HG03521 (cell line): ENCODE measurements around the gene ATP10B.

Experiments used
- ATAC-seq: cut with Tn5 transposase; IDR thresholded peaks from one replicate; pipeline ENCODE4 v1.9.1; 2021; ENCODE audit warnings: mild to moderate bottlenecking, moderate library complexity; ENCODE audit not compliant: unreplicated experiment

The ATP10B gene

DNA sequence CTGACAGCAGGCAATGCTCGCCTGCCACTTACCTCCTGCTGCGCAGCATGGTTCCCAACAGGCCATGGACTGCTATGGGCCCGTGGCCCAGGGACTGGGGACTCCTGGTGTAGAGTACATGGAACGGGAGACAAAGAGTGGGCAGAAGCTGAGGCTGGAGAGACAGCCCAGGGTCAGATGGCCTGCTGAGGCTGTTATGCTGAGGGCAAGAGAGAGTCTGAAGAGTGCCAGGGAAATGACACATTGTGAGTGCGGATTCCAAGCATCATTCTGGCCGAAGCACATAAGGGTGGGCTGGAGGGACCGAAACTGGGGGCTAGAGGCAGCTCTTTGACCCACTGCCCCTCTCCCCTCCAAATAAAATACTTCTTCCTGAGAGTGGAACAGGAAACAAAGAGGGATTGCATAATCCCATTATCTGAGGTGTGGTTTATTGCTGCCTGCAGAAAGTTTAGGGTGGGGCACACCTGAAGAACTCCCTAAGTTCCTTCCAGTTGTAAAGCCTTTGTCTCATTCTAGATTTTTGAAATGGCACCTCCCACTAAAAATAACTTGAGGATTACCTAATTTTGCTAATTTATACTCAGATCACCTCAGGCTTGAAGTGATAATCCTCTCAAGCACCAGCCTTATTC lies 158.1 kb downstream of the ATP10B start:
- ATAC-seq: no peak

DNA sequence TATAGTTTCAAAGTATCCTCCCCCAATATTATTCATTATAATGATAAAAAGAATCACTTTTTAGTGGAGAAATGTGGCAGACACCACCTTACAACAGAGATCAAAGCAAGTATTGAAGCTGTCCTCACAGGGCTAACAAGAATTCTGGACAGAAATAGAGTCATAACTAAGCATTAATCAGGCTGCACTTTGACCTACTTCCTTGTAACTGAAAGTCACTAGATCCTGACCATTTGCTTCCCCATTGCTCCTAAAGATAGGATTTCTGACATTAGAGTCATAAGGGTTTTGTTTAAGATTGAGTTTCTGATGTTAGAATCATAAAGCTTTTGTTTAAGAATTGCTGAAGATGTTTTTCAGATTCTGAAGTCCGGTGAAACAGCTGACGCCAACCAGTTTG lies 159.7 kb downstream of the ATP10B start:
- ATAC-seq: no peak

DNA sequence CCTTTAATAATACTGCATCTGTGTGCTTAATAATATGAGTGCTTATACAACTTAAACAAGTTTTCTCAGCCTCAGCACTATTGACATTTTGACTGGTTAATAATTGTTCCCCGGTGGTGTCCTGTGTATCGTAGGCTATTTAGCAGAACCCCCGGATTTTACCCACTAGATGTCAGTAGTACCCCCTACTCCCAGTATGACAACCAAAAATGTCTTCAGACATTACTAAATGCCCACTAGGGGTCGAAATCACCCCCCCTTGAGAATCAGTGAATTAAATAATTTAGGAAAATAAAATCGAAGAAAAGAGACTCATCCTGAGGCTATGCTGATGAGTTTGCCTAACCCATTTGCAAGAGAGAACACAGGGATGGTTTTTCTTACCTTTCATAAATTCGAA lies 166.3 kb downstream of the ATP10B start:
- peak; percentile 69 for ATAC-seq

DNA sequence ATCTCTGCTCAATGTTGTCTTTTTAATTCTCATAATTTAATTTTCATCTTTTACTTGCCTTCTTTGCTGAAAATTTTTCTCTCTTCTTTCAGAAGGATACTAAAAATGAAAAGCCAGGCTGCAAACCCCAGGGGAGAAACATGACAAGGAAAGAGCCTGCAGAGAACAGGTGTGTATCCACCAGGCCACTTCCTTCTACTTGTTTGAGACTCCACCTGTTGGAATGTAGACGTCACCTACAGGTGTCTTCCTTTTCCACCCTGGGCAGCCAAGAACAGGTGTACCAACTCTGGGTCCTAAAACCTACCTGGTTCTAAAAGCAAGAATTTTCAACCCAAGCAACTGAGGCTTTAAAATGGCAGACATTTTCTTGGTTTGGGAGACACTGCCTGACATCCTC lies 166.8 kb downstream of the ATP10B start:
- no peak for ATAC-seq

DNA sequence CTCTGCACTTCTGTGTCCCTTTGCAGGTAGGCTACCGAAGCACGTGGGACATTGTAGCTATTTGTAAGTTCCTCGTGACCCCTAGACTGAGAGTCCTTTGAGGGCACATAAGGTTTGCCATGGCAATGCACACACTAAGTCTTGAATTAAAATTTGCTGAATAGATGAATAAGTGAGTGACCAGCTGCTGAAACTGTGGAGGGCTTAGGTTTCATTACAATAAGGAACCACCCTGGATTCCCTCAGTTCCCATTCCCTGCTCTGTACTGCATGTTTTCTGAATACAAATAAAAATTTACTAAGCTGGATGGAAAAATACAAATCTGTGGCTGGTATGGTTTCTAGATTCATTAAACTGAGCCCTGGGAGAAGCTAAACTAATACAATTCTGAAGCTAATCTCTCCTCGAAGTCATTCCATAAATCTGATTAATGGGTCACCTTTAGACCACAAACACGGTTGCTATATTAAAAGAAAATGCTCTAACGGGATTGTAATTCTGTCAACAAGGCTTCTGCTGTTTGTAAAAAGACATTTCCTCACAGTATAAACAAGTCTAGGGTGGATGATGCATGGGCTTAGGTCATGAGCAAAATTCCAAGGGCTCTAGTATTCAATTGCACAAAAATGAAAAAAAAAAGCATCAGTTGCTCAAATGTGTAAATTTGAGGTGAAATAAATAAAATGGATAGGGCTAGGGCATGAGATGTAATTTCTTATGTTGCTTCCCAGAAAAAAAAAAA lies 172.3 kb downstream of the ATP10B start:
- no peak for ATAC-seq

DNA sequence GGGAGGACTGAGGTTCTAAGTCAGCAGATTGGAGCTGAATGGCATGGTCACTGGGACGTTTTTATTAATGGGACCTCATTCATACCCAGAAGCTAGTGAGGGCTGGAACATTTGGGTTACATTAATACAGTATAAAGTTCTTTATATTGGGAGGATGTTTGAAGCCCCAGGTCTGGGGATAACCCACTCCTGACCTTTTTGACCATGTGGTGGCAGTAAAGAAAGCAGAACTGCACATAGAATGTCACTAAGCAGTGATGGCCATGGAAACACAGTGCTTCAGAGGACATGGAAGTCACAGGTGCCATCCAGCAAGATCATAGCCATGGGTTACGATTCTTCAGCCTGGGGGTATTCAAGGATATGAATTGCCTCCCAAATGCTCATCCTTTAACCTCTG lies 176.0 kb downstream of the ATP10B start:
- no peak for ATAC-seq

DNA sequence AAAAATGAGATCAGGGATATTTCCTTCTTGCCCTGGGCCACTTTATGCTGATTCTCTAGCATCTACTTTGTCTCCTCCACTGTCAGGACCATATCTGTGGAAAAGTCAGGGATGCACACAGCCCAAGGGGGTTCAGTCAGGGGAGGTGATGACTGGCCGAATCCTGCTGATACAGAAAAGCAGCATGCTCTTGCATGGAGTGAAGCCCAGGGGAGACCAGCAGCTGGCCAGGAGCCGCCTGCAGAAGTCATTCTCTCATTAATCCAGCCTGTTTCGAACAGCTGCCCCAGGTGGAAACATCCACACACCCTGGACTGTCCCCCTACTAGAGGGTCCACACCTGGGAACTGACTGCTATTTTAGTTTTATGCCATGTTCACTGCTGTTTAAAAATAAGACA lies 177.1 kb downstream of the ATP10B start:
- ATAC-seq: no peak

DNA sequence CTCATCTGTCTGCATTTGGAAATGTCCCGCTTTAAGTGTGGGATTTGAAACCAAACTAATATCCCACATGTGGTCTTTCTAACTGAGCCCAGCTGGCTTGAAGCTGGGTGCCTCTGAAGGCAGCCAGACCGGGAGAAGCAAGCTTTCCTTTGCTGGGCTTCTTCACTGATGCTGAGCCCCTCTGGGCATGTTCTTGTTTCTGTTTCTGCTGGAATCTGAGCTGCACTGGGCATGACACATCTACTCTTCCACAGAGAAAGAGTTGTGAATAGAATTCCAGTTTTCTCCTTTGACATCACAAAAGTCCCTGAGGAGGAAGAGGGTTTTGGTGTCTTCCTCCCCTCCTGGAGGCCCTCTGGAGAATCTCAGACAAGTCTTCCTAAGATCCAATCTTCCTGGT lies 179.5 kb downstream of the ATP10B start:
- no peak for ATAC-seq

DNA sequence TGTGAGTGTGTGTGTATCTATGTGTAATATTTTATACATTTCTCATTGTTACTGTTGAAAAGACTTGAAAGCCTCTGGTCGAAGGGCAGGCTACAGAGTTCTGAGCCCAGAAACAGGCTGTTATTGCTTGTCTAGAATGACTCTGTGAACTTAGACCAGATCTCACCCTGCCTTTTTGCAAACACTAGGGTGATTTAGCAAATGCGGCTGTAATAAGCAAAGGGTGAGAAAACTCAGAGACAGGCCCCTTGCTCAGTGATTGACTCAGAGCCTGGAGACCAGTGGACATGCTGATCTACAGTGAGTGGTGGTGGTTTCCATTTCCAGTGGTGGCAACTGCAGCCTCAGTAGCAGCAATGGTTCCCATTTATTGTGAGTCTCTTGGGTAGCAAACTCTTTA lies 183.7 kb downstream of the ATP10B start:
- no peak for ATAC-seq

DNA sequence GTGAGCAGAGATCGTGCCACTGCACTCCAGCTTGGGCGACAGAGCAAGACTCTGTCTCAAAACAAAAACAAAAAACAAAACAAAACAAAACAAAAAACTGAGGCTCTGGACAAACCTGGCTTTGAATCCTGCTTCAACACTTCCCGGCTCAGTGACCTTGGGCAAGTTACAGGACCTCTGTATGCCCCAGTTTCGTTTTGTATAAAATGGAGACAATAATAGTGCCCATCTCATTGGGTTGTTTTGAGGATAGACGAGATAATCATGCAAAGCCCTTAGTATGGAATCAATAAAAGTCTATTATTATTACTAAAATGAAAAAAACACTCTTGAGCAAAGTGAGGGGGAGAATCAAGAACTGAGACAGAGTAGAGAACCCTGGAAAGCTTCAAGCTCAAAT lies 184.9 kb downstream of the ATP10B start:
- no peak for ATAC-seq

DNA sequence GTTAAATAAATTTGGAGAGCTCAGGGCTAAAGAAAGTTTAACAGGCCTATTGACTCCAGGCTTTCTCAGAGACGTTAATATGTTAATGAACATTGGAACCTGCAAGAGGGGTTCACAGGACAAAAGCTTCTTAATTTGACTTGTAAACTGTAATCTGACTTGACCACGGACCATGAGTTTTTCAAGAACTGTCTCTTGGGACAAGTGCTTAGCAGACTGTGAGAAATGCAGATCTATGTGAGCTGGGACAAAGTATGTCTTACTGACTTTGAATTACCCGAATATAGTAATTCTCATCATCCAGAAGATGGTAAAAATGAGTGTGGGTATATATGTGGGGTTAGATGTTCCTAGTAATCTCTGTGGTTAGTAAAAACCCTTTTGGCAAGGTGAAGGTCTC lies 186.6 kb downstream of the ATP10B start:
- ATAC-seq: no peak

DNA sequence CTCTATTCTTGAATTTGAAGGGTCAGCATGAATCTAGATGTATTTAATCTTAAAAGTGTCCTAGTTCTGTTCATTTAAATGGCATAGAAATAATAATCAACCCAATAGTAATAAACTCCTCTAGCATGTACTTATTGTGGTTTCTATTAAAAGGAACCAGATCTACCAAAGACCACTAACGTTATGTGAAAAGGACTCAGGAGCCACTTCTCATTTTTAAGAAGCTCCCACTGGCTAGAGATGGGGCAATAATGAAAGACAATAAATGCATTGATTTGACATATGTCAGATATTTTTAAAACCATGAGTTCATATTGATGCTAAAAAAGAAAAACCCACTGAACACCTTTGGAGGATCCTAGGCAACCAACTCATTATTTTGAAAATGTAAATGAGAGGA lies 191.9 kb downstream of the ATP10B start:
- ATAC-seq: no peak

DNA sequence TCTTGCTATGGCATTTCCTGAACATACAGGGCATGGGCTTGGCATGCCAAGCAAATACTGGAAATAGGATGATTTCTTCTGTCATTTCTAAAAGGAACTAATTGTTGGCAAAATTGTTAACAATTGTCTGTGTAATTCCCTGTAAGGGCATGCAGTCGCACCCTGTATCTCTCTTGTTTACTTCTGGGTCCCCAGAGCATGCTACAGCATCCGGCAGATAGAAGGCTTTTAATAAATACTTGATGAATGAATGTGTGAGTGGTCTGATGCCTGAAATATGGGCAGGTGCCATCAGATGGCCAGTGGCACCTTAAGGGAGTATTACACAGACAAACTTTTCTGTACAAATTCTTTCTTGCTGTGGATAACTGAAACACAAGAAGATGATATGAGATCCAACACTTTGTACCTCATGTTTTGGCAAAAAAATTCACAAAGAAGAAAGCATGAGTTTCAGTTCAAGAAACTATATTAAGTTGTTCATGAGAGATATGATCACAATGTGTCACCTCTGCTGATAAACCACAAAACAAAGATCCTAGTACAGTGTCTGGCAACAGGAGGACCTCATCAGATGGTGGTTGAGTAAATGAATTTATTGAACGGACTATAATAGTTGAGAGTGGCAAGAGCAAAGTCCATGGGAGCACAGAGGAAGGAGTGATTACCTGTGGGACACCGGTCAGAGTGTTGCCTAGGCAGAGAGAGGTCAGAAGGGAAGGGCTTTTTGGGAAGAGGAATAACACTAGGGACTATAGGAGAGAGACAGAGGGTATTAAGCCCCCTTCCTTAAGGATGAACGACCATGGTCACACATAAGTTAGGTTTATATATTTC lies 194.2 kb downstream of the ATP10B start:
- ATAC-seq: no peak

DNA sequence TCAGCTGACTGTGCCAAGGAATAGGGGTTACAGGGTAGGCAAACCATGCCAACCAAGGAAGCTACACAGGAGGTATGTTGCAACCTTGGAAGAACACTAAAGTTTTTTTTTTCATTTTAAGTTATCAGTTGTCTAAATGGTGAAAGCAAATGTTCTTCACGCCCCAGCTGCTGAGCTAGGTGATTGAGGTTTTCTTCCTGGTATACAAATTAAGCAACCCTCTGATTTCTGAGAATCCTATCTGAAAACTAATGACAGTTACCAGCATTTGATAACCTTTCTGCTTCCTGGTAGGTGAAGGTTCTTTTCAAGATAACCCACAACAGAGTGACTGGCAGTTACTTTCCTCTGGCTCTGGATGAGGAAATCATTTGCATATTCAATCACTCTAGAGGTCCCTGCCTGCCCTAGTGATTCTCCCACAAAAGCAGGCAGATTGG lies 194.9 kb downstream of the ATP10B start:
- ATAC-seq: no peak

DNA sequence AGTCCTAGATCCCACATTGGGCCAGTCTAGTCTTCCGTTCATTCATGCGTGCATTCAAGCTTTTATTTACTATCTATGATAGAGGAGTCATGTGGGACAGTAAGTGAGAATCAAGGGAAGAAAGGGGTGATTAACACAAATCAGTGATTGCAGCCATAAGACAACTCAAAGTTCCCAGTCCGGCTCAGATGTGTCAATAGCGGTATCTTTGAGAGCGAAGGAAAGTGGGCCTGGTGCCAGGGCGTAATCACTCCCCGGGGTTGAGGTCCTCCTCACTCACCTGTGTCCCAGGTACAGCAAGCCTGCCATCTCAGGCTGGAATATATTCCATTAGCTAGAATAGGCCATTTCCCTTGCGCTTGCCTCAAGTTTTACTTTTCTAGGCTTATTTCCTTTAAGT lies 196.3 kb downstream of the ATP10B start:
- ATAC-seq: no peak

DNA sequence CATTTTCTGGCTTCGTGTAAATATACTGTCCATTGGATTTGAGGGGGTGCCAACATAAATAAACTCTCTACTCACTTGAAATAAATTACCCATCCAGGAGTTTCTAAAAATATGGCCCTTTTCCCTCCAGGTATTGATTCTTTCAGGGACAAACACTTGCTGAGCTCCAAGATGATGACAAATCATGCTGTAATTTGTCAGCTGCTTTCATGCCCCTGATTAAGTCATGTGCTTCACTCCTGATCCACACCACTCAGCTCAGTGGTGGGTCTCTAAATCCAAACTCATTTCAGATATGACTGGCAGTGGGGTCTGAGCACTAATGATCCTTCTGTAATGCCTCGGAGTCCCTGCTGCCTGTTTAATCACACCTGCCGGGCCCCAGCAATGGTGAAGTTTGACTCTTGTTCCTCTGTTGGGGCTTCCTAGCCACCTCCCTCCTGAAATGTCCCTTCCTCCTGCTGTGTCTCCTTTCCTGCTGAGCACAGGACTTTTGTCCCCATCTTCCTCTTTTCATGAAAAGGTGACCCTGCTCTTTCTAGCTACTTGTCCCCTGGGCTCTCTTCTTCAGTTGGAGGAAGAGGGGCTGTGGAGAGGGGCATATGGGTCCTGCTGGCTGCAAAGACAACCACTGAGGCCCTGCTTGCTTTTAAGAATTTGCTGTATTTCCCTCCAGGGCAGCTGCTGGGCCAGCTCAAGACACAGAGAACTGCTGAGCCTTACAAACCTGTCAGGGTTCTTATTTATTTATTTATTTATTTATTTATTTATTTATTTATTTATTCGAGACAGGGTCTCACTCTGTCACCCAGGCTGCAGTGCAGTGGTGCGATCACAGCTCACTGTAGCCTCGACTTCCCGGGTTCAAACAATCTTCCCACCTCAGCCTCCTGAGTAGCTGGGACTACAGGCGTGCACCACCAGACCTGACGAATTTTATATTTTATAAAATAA lies 200.0 kb downstream of the ATP10B start:
- no peak for ATAC-seq

DNA sequence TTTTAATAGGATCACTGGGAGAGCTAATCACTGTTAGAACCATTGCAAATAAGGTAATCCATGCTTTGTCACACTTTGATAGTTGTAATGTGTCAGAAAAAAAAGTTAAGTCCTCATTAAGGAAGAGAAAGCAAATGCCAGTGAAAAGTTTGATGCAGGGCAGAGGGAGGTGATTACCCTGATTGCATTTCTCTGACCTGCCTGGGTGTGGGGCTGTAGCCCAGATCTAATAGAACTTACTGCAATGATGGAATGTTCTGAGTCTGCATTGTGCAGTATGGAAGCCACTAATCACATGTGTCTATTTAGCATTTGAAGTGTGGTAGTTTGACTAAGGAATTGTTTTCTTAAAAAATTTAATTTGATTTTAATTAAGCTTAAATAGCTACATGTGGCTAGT lies 202.7 kb downstream of the ATP10B start:
- ATAC-seq: no peak

DNA sequence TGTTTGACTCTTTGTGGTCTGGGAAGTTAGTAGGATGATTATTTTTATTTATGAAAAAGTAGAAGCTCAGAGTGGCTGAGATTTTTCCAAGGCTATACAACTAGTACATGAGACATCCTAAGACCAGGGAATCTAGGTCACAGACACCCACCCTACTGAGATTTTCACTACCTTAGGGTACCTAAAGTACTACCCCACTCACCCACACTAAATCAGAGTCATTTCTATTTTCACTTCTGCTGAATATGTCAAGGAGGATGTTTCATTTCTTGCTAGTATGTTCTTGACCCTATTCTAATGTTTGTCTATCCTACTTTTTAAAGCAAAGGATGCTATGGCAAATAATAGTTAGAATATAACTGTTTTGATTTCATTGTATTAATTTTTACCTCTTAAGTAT lies 206.0 kb downstream of the ATP10B start:
- no peak for ATAC-seq

DNA sequence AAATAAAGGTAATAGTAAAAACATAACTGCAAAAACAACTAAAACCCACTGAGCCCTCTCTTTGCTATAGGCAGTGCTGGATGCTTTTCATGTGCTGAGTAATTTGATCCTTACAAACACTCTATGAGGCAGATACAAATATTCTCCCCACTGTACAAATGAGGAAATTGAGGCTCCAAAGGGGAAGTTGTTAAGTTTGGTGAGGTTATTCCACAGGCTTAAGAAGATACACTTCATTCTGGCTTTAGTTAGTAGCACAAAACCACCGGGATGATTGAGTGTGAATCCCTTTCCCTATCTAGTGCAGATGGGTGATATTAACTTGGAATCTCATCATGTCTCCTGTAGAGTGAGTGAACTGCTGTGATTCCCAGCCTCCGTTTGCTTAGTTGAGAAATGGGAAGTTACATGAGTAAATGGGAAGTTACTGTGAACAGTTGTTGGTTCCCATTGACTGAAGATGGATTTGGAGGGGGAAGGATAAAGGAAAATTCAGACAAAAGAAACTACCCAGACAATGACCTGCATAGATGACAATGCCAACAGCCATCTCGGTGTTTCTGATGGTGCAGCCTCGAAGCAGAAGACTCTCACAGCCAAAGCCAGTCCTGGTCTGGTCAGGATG lies 208.3 kb downstream of the ATP10B start:
- no peak for ATAC-seq

DNA sequence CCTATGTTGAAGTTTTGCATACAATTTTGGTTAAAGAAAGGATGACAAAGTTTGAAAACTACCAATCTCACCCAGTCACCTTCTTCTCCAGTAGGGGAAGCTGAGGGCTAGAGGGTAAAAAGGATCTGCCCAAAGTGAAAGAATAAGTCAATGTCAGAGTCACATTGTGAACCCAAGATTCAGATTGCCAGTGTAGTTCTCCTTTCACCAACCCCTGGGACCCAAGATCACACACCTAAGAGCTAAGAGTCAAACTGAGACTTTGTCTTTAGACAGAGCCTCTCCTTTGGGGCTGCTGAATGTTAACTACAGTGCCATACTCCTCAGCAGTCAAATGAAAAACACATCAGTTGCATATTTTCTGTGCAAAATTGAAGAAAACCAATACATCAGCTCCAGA lies 210.6 kb downstream of the ATP10B start:
- no peak for ATAC-seq
